ENCODE measurements around the gene C1orf226.

DNA sequence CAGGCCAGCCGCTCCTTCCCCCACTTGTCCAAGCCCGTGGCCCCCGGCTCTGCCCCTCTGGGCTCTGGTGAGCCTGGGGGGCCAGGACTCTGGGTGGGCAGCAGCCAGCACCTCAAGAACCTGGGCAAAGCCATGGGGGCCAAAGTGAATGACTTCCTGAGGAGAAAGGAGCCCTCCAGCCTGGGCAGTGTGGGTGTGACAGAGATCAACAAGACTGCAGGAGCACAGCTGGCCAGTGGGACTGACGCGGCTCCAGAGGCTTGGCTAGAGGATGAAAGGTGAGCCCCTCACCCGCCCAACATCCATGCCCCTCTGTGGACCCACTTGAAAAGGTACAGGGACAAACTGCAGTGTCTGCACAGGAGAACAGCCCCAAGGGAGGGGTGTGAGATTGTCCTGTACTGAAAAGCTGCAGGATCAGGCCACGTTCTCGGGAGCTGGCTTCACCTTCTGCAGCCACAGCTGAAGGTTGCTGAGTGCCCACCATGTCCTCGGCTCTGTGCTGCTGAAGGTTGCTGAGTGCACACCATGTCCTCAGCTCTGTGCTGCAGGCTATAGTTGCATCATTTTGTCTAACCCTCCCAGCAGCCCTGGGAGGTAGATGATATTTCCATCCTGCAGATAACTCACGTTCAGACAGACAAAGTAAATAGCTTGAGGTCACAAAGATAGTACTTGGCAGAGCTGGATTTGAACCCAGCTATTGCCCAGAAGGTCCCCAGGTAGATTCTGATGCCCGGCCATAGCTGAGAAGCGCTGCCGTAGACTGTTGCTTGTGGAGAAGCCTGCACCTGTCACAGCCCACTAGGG lies 618 bp downstream of the C1orf226 start:
- TF ChIP-seq, protein P1, sequence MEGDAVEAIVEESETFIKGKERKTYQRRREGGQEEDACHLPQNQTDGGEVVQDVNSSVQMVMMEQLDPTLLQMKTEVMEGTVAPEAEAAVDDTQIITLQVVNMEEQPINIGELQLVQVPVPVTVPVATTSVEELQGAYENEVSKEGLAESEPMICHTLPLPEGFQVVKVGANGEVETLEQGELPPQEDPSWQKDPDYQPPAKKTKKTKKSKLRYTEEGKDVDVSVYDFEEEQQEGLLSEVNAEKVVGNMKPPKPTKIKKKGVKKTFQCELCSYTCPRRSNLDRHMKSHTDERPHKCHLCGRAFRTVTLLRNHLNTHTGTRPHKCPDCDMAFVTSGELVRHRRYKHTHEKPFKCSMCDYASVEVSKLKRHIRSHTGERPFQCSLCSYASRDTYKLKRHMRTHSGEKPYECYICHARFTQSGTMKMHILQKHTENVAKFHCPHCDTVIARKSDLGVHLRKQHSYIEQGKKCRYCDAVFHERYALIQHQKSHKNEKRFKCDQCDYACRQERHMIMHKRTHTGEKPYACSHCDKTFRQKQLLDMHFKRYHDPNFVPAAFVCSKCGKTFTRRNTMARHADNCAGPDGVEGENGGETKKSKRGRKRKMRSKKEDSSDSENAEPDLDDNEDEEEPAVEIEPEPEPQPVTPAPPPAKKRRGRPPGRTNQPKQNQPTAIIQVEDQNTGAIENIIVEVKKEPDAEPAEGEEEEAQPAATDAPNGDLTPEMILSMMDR (IDR thresholded peaks at IDR 0.05; ENCODE audit: low read depth, low read length) = no peak
- TF ChIP-seq POLR2A (IDR thresholded peaks at IDR 0.05; ENCODE audit: extremely low read depth, insufficient read length) (no peak), MAX (IDR thresholded peaks at IDR 0.05; ENCODE audit: low read depth, low read length) (no peak), MYC (IDR thresholded peaks at IDR 0.05; ENCODE audit: low read depth, low read length) (no peak)
